NT2/D1 (cell line): ENCODE measurements around the gene HSBP1.

ENCODE experiments used
- DNase-seq: peaks from one replicate; pipeline ENCODE4 v3.0.0-alpha.2; 2011; ENCODE audit warnings: low read depth, low spot score
- H3K27me3 ChIP-seq: 2 replicates; pipeline ENCODE4 v1.6.0; 2011; ENCODE audit warnings: mild to moderate bottlenecking; ENCODE audit not compliant: insufficient read length, insufficient read depth
- H3K36me3 ChIP-seq: 2 replicates; pipeline ENCODE4 v1.6.1; 2011; ENCODE audit warnings: mild to moderate bottlenecking, low read length, mixed read lengths; ENCODE audit not compliant: insufficient read depth, insufficient read length
- H3K4me1 ChIP-seq: 2 replicates; pipeline ENCODE4 v1.5.1; 2011; ENCODE audit not compliant: insufficient read depth, insufficient read length
- H3K4me3 ChIP-seq: 2 replicates; pipeline ENCODE4 v1.5.1; 2011; ENCODE audit warnings: low read depth; ENCODE audit not compliant: insufficient read length
- H3K9ac ChIP-seq: 2 replicates; pipeline ENCODE4 v1.6.0; 2011; ENCODE audit warnings: low read depth; ENCODE audit not compliant: insufficient read length
- H3K9me3 ChIP-seq: 2 replicates; pipeline ENCODE4 v1.5.1; 2011; ENCODE audit warnings: mild to moderate bottlenecking, low read length; ENCODE audit not compliant: insufficient read depth
- SUZ12 ChIP-seq: IDR thresholded peaks from 2 replicates; pipeline ENCODE4 v1.6.1; 2011; ENCODE audit not compliant: insufficient read length, insufficient read depth; ENCODE audit errors: extremely low read depth
- YY1 ChIP-seq: IDR thresholded peaks from 2 replicates; pipeline ENCODE4 v1.6.1; 2011; ENCODE audit not compliant: insufficient read length, insufficient read depth
- ZNF274 ChIP-seq: IDR thresholded peaks from 2 replicates; pipeline ENCODE4 v1.6.1; 2011; ENCODE audit warnings: mild to moderate bottlenecking, low read depth, low read length

Gene HSBP1

DNA sequence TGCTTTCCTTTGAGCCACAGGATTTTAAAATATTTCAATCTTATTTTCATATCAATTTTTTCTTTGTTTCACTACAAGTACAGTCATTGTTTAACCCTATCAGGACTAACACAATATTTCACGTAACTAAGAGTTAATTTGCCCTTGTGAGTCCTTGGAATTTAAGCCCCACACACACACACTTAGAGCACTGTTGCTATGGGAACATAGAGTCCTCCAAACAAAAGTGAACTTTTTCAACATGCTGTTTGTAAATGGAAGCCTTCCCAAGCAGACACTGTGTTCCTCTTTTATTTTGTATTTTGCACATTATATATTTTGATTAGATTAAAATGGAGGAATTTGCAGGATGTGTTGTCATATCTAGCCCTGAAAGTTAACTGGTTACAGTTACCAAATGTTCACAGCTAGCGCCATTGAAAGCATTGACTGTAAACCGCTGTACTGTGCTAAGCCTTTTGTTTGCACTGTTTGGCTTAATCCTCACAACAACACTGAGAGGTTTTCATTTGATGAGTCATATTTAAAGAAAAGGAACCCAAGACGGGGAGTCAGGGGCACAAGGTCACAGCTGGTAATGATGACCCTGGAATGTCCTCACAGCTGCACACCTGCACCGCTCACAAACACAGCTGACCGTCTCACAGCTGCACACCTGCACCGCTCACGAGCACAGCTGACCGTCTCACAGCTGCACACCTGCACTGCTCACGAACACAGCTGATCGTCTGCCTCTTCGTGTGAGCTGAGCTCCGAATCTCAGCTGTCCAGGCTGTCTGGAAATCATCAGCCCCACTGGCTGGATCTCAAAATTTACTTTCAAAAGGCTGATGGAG lies 6.3 kb downstream of the HSBP1 start:
- H3K9ac ChIP-seq = no peak overlapping the region
- H3K4me1 ChIP-seq = peaks cover 2% of the 10 kb centered on the region
- DNase-seq = no peak
- TF ChIP-seq SUZ12 (no peak), YY1 (no peak), ZNF274 (no peak)
- no peak overlapping the region for H3K4me3 ChIP-seq
- H3K36me3 ChIP-seq = peaks cover 36% of the 10 kb centered on the region
- H3K9me3 ChIP-seq = no peaks in the 10 kb centered on the region
- no peaks in the 10 kb centered on the region for H3K27me3 ChIP-seq

DNA sequence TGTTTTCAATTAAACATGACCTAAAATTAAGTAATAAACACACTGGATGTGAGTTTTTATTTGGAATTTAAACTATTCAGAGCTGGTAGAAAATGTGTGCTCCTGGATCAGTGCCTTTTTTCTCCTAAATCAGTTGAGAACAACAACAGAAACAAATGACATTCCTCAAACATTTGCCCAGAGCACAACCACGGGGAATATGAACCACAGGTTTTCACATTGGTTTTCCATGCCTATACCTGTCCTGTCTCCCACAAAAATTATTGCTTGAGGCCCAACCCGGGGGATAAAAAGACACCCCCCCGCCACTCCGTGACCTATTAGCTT lies 6.8 kb downstream of the HSBP1 start:
- H3K4me3 ChIP-seq = no peak overlapping the region
- H3K27me3 ChIP-seq = no peaks in the 10 kb centered on the region
- H3K36me3 ChIP-seq = peaks cover 34% of the 10 kb centered on the region
- peaks cover 2% of the 10 kb centered on the region for H3K4me1 ChIP-seq
- no peak for DNase-seq
- H3K9ac ChIP-seq = no peak overlapping the region
- TF ChIP-seq ZNF274 = no peak
- no peak for TF ChIP-seq YY1
- H3K9me3 ChIP-seq = no peaks in the 10 kb centered on the region

DNA sequence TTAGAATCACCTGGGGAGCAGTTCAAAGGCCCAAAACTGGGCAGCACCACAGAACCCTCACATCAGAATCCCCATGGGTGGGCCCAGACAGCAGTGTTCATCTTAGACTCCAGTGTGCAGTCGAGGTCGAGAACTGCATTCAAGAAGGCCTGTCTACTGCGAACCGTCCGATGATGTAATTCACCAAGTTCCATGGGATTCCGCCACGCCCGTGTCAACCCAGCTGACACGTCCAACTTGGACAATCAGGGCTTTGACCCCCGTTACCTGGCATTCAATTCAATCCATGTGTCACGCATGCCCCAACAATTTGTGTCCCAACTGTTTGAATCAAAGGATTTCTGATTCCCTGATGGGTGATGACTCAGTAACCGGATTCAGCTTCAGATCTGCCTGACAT lies 9.2 kb downstream of the HSBP1 start:
- Histone ChIP-seq H3K36me3 (peaks cover 12% of the 10 kb centered on the region), H3K9ac (no peak overlapping the region), H3K4me1 (peaks cover 2% of the 10 kb centered on the region), H3K4me3 (no peak overlapping the region), H3K27me3 (no peaks in the 10 kb centered on the region), H3K9me3 (no peaks in the 10 kb centered on the region)
- no peak for DNase-seq
- TF ChIP-seq YY1 (no peak), ZNF274 (no peak), SUZ12 (no peak)

DNA sequence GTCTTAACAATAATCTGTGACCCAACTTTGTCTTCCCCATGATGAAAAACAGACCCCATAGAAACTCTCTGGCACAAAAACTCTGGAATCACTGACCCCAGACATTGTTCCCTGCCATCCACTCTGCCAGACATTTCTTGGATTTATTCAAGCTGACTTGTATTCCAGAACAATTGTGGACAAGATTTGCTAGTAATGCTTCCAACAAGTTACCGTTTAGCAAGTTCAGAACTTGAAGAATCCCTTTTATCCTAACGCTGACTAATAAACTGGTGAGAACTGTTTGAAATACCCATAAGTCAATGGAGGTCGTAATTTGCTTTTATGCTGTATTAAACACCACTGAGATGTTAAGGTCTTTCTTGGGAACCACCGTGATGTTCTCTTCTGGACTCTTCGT lies 10.5 kb downstream of the HSBP1 start:
- Histone ChIP-seq H3K4me3 (no peak overlapping the region), H3K9ac (no peak overlapping the region), H3K4me1 (peaks cover 2% of the 10 kb centered on the region), H3K27me3 (no peaks in the 10 kb centered on the region), H3K9me3 (no peaks in the 10 kb centered on the region), H3K36me3 (no peaks in the 10 kb centered on the region)
- no peak for DNase-seq
- no peak for TF ChIP-seq ZNF274
- no peak for TF ChIP-seq SUZ12
- no peak for TF ChIP-seq YY1

DNA sequence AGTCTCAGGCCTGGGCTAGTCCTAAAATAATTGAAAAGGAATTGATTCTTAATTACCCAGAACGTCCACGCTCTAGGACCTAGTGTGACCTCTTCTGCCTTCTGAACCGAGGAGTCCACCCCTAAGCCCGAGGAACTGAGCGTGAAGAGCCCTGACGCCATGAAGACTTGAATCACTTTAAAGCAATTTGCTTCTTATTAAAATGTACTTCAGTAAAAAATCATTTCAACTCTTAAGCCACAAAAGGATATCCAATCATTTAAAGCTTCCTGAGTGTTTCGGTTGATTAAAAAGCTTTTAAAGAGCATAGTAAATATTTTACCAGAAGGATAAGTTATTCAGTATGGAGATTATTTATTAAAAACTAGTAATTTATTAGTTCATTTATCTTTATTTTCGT lies 11.6 kb downstream of the HSBP1 start:
- TF ChIP-seq YY1 (no peak), ZNF274 (no peak), SUZ12 (no peak)
- Histone ChIP-seq H3K27me3 (no peaks in the 10 kb centered on the region), H3K4me1 (peaks cover under 1% of the 10 kb centered on the region), H3K9ac (no peak overlapping the region), H3K4me3 (no peak overlapping the region), H3K9me3 (no peaks in the 10 kb centered on the region), H3K36me3 (no peaks in the 10 kb centered on the region)
- DNase-seq = no peak

DNA sequence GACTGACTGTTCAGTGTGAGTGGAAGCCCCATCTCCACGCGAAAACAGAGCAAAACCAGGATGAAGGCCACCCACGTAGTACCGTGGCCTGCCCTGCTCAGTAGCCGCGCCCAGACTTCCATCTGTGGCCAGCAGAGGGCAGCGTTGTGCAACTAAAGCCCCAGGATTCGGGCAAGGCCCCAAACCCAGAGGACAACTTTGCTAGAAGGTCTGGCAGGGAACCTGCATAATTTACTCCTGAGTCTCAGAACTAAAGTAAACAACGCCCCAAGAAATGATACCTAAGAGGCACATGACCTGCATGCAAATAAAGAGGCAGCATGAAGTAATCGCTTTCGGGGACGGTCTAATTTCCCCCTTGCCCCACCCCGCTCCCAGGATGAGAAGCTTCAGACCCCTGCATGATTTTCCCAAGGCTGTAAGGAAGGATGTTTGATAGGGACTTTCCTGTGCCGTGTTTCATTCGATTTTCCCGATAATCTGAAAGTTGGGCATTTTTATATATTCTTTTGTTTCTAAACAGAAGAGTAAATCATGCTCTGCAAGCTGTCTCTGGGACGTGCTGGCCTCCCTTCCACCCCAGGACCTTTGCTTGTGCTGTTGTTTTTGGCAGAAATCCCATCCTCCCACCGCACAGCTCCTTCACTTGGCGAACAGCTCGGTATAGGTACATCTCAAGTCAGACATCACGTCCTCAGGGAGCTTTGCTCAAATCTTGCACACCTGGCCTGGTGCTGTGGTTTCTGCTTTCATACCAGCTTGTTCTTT lies 18.6 kb downstream of the HSBP1 start:
- no peak overlapping the region for H3K4me3 ChIP-seq
- H3K36me3 ChIP-seq = no peaks in the 10 kb centered on the region
- peak overlapping the region; percentile 38 for H3K9ac ChIP-seq
- H3K9me3 ChIP-seq = no peaks in the 10 kb centered on the region
- DNase-seq = no peak
- no peaks in the 10 kb centered on the region for H3K27me3 ChIP-seq
- TF ChIP-seq YY1 (no peak), ZNF274 (no peak), SUZ12 (no peak)
- peaks cover 4% of the 10 kb centered on the region for H3K4me1 ChIP-seq

DNA sequence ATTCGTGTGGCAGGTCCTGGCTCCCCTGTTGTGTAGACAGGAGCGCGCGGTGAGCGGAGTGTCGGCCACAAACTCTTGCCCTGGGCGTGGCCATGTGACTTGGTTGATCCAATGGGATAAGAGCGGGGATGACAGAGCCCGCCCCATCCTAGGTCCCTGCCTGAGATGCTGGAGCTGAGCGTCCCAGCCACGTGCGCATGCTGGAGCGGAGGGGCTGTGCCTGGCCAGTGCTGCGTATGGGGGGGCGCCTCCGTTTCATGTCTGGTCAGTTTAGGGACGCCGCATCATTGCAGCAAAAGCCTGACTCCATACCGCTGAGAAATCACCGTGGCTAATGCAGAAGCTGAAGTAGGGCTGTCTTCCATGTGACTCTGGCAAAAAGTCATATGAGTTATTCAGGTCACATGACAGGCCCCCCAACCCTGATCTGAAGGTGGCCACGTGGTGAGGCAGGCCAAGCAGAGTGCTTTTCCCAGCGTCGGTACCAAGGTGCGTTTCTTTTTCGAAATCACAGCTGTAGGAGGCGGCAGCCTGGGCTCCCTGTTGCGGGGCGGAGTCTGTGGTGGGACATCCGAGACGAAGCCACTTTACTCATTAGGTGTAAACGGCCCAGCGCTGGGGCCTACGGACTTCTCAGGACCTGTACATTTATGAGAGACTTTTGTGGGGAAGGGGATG lies 22.5 kb downstream of the HSBP1 start:
- DNase-seq = no peak
- peaks cover 4% of the 10 kb centered on the region for H3K4me1 ChIP-seq
- no peak for TF ChIP-seq ZNF274
- no peak for TF ChIP-seq YY1
- TF ChIP-seq SUZ12 = no peak
- peaks cover 17% of the 10 kb centered on the region; the same call in 1 of the 2 replicates for H3K9me3 ChIP-seq
- H3K4me3 ChIP-seq = no peak overlapping the region
- H3K36me3 ChIP-seq = no peaks in the 10 kb centered on the region
- no peaks in the 10 kb centered on the region for H3K27me3 ChIP-seq
- H3K9ac ChIP-seq = no peak overlapping the region
